Epithelial cell of esophagus (primary cell): ENCODE measurements around the gene SLC7A1.

ENCODE experiments used
- DNase-seq: peaks from one replicate; pipeline ENCODE4 v3.0.0; 2010; ENCODE audit warnings: low read depth
- H3K4me3 ChIP-seq: 2 replicates; pipeline ENCODE4 v1.5.1; 2011; ENCODE audit warnings: mild to moderate bottlenecking, low read length, control low read depth
- TF ChIP-seq, protein P1 (sequence below): IDR thresholded peaks from 2 replicates; pipeline ENCODE4 v1.5.1; 2011; ENCODE audit warnings: low read depth, mild to moderate bottlenecking, low read length, control low read depth, inconsistent platforms; ENCODE audit not compliant: insufficient read depth; ENCODE audit errors: missing control alignments

SLC7A1 gene

DNA sequence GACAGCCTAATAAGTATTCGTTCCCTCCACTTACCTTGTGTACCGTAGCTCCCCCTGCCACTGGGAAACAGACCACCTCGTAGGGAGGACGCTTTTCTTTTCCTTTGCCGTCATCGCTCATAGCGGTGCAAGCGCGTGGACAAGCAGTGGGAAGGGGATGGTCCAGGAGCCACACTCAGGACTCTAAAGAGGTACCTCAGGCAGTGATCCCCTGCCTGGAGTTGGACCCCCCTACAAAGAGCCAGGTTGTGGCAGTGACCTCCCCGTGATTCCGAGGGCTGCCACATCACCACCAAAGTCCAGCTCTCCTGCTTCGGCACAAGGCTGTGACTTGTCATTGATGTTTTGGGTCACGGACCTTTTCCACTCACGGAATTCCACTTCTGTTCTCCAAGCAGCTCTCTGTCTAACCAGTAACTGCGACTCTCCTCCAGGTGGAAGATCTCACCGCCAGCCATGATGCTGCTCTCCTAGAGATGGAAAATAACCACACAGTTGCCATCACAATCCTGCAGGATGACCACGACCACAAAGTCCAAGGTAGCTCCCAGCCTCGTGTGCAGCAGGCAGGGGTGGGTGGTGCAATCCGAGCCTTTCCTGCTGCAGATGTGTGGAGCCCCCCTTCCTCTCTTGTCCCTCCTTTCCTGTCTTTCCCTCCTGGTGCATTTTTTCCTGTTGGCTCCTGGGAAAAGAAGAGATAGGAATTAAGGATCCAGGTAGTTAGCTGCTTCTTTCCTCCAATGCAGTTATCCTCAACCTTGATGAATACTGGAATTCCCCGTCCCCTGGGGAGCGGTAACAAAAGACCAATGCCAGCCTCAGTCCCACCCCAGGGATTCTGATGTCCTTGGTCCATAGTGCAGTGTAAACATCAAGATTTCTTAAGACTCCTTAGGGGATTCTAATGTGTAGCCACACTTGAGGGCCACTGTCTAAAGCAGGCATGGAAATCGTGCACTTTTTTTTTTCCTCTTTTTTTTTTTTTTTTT lies 107.7 kb downstream of the SLC7A1 start:
- no peak for DNase-seq
- H3K4me3 ChIP-seq = no peak overlapping the region
- TF ChIP-seq, protein P1, sequence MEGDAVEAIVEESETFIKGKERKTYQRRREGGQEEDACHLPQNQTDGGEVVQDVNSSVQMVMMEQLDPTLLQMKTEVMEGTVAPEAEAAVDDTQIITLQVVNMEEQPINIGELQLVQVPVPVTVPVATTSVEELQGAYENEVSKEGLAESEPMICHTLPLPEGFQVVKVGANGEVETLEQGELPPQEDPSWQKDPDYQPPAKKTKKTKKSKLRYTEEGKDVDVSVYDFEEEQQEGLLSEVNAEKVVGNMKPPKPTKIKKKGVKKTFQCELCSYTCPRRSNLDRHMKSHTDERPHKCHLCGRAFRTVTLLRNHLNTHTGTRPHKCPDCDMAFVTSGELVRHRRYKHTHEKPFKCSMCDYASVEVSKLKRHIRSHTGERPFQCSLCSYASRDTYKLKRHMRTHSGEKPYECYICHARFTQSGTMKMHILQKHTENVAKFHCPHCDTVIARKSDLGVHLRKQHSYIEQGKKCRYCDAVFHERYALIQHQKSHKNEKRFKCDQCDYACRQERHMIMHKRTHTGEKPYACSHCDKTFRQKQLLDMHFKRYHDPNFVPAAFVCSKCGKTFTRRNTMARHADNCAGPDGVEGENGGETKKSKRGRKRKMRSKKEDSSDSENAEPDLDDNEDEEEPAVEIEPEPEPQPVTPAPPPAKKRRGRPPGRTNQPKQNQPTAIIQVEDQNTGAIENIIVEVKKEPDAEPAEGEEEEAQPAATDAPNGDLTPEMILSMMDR = no peak

DNA sequence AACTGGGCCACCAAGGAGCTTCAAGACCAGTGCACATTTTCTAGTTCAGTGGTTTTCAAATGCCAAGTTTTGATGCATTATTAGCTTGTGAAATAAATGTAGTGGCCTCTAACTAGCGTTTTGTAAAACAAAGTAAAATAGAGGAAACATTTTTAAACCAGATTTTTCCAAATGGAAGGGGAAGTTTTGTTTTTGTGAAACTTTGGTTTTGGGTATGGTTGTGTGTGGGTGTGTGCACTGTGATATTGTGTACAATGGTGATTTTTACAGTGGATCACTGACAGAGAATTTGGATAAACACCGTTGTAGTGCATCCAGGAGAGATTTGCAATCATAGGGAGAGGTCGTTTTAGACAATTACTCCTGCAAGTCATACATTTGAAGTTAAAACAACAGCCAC lies 108.9 kb downstream of the SLC7A1 start:
- H3K4me3 ChIP-seq = no peak overlapping the region
- no peak for DNase-seq
- TF ChIP-seq, protein P1 = no peak

DNA sequence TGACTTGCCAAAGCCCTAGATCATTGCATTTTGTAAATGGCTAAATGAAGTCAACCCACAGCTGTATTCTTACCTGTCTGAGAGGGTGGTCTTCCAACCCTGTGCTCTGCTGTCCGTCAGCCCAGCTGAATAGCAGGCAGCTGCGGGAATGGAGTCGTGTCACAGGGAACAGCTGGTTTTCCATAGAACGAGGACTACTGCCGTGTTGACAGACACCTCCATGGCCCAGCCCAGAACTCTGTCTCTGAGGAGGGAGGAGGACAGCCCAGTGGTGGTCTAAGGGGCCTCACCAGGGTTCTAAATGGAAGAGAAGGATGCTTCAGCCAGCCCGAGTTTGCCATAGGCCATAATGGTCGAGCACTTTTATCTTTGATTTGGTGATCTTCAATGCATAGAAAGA lies 110.7 kb downstream of the SLC7A1 start:
- no peak for DNase-seq
- TF ChIP-seq, protein P1 = no peak
- H3K4me3 ChIP-seq = no peak overlapping the region

DNA sequence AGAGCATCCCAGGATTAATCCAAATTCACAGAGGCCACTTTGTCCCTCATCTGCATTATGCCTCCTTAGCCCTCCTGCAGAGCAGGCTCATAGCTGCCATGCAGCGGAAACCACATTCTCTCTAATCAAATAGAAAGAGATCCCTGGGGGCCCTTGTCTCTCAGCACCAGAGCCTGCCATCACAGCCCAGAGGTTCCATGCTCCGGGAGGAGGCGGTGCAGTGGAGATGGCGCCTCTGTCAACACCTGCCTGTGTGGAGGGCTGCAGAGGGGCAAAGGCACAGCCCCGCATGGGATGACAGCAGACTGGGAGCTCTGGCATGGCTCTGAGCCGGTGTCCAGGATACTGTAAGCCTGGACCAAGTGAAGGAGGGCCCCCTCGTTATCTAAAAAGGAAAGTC lies 111.3 kb downstream of the SLC7A1 start:
- H3K4me3 ChIP-seq = no peak overlapping the region
- no peak for DNase-seq
- TF ChIP-seq, protein P1 = no peak

DNA sequence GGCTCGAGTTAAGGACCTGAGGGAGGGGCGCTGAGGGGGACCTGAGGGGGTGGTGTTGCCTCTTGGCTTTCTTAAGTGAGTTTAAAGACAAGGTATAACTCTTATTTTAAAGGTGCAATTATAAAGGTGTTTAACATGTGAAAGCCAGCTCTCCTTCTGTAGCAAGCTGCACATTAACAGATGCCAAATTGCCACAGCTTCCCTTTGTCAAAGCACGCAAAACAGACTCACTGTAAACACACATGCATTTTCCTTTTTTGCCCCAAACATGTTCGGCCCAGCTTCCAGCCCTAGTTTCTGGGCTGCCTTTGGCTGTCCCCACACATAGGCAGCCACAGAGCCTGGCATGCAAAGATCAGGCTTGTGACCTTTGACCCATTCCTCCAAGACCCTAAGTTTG lies 111.9 kb downstream of the SLC7A1 start:
- TF ChIP-seq, protein P1 = no peak

DNA sequence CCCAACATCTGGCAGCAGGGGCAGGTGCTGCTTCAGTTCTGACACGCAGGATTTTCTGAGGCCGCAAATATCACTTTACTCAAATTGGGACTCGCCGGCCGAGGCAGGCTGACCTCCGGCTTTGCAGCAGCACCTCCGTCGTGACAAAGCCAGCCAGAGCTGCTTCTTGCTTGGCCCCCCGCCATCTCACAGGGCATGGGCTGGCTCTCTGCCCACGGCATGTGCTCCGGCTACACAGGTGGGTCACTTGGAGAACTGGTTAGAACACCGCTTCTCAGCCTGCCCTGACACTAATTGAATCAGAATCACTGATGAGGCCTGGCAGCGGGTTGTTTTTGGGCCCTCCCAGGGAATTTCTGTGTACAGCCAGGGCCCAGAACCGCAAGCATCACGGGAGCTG lies 112.3 kb downstream of the SLC7A1 start:
- no peak for DNase-seq
- H3K4me3 ChIP-seq = no peak overlapping the region
- TF ChIP-seq, protein P1 = no peak

More for the DNA sequence above, 111.9 kb downstream of the SLC7A1 start:
- no peak for DNase-seq
- no peak overlapping the region for H3K4me3 ChIP-seq
